NCI-H1105 (cell line): Measurements from ENCODE around the gene ADCY1.

ENCODE experiments used
- DNase-seq: peaks from one replicate; lab custom pipeline; 2025; lab: John Stamatoyannopoulos, UW

Gene ADCY1

GRCh38 chr7:45594745-45595535 is 20.8 kb downstream of the ADCY1 start:
- no peak for DNase-seq

GRCh38 chr7:45595809-45596664 is 21.9 kb downstream of the ADCY1 start:
- DNase-seq: no peak

DNA sequence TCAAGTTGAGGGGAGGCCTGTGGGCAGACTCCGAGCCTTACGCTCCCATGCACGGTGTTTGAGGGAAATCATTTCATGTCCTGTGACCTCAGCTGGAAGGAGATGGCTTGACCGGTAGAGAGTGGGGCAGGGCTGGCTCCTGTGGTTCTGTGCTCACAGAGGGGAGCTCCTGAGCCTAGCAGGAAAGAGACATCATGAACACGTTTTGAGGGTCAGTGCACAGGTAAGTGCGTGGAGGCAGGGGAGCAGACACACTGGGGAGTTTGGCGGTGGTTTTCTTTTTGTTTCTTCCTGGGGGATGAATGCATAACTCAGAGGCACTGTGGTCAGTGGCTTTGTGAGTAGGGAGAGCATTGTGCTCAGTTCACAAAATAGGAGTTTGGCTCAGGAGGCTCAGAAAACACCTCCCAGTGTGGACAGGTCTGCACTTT is 22.5 kb downstream of the ADCY1 start:
- no peak for DNase-seq

DNA sequence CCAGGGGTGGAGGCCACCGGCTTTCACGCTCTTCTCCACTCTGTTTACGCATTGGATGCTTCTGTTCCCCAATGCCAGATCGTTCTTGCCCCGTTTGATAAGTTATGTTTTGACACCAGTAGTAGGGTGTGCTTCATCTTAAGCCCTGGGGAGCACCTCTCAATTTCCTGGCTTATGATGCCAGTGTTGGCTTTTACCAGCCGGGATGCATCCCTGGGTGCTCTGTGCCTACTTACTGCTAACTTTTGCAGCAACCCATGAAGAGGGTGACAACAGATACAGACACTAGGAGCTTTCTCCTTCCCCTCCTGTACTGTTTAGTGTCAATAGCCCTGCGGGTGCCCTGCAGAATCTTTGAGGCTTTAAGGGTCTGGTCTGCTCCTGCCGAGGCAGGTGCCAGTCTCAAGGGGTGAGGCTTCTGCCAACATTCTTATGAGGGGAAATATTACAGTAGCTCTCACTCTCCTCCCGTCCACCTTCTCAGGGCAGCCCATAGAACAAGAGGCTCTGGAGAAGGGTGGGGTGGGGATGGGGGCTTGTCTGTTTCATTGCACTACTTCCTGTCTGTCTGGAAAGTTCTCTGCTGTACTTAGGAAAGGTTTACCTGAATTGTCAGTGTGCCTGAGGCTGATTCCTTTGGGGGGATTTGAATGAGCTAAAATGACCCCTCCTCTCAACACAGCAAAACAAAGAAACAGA is 23.3 kb downstream of the ADCY1 start:
- DNase-seq: no peak

GRCh38 chr7:45598886-45599520 is 24.8 kb downstream of the ADCY1 start:
- DNase-seq: no peak

- DNase-seq: no peak
These were observed 25.9 kb downstream of the ADCY1 start for GRCh38 chr7:45599851-45600706.

DNA sequence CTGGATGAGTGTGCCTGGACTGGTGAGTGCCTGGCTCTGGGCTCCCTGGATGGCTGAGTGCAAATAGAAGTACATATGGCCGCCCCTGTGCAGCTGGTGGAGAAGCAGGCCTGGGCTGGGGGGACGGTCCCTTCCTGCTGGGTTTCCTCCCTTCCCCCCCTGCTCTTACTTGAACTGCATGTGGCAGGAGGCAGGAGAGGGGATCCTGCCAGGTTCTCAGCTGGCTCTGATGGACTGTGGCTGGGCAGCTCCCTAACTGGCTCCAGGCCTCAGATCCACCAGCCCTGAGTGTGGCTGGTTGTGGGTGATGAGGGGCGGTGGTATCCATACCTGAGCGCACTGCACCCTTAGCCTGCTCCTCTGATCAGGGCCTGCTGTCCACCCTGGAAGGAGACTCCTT is 26.9 kb downstream of the ADCY1 start:
- no peak for DNase-seq

DNA sequence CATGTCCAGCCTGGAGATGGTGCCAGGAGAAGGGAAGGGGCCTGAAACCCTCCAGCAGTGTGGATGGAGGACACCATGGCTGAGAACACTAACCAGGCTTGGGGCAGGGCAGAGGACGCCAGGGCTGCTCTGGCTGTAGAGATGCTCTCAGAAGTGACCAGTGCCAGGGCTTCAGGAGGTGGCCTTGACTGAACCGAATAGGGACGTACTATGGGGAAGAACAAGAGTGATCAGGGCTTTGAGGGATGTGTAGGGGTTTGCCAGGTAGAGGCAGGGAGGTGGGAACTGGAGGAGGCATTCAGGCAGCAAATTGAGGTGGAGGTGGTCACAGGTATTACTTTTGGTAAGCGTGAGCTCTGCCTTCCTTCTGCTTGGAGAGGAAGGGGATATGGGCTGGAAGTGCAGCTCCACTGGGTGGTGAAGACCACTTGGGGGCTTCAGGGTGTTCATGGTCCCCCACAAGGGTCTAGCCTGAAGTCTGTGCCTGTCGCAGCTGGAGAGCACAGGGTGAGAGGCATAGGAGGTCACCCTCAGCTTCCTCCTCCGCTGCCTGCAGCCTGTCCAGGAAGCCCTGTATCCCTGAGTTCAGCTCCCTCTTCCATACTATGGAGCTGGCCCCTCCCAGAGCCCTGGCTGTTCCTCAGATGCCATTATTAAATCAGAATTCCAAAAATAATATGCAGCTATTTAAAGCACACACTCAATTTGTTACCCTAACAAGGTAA is 27.8 kb downstream of the ADCY1 start:
- no peak for DNase-seq

GRCh38 chr7:45606050-45606449 is 31.9 kb downstream of the ADCY1 start:
- DNase-seq: no peak

DNA sequence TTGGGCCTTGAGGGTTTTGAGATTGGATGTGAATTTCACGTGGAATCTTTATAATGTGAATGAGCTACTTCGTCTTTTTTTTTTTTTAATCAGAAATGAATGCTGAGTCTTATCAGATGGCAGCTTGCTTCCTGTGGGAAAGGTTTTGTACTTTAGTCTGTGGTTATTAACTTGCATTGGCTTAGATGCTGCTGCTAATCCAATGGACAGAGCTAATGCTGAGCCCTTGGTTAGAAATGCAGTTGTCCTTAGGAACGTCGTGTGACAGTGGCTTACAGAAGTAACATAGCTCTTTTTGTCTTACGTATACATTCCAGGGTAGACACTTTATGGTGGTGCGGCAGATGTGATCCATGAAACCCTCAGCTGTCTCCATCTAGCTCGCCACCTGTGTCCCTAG is 32.8 kb downstream of the ADCY1 start:
- DNase-seq: no peak

DNA sequence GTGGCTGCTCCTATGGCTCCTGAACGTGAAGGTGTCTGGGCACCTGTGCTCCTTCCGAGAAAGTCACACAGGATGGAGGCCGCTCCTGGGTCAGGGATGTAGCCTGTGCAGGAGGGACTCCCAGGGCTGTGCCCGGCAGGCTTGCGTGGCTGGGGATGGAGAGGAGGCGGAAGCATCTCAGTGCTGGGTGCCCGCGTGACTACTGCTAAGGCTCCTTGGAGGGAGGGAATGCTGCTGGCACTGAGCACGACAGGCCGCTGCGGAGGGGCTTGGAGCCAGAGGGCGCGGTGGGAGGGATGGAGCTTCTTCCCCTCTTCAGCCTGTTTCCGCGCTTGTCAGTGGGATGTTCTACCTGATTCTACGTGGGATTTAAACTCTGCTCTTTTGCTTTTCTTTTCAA is 35.0 kb downstream of the ADCY1 start:
- DNase-seq: no peak

DNA sequence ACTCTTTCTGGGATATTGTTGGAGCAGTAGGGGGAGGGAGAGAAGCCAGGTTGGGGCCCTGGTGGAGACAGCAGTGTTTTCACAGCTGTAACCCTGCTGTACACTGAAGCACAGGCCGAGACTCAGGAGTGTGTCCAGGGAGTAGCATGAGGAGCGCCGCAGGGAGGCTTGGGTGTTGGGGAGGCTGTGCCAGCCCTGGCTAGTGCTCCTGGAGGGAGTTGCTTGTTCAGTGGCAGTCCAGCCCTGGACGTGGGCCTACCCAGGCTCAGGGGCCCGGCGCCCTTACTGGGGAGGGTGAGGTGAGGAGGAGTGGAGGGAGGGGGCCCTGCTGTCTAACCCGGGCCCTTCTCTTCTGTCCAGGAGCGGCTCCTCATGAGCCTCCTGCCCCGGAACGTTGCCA is 35.9 kb downstream of the ADCY1 start:
- DNase-seq: no peak

DNA sequence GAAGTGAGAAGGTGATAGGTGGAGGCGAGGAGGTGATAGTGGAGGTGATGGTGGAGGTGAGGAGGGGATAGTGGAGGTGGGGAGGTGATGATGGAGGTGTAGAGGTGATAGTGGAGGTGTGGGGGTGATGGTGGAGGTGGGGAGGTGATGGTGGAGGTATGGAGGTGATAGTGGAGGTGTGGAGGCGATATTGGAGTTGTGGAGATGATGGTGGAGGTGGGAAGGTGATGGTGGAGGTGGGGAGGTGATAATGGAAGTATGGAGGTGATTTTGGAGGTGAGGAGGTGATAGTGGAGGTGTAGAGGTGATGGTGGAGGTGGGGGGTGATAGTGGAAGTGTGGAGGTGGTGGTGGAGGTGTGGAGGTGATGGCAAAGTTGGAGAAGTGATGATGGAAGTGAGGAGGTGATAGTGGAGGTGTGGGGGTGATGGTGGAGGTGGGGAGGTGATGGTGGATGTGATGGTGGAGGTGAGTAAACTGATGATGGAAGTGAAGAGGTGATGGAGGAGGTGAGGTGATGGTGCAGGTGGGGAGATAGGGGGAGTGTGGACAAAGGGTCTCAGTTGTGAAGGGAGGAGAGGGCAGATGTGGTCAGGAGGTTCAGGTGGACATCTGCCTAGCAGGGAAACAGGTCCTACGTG is 36.6 kb downstream of the ADCY1 start:
- no peak for DNase-seq

DNA sequence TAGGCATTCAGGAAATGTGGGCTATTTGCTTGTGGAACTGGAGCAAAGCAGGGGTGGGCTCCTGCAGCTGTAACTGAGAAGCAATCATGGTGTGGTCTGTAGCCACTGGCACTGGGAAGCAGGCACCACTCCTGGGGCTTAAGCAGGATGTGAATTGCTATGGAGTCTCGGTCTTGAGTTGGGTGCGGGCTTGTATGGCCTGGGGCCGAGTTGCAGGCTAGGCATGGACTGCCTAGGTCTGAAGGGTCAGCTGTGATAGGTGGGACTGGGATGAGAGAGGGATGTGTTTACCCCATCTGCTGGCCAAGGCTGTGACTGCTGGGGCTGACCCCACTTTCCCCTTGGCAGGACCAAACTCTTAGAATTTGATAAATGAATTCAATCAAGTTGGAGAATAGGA is 43.0 kb downstream of the ADCY1 start:
- DNase-seq: no peak

DNA sequence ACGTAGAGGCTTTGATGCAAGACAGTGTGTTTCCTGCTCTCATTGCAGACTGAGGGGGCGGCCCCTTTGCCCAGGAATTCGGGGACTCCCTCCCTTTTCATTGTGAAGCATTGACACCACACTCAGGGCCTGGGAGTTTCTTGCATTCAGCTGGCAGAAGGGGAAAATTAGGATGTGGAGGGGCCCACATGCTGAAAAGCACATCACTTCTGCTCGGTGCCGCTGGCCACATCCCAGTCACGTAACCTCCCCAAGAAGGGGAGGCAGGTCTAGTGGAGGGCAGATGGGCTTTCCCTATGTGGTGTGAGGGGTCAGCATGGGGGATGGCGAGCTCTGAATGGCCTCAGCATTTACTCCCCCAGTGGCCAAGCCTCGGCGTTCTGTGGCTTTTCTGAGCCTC is 47.9 kb downstream of the ADCY1 start:
- DNase-seq: no peak

GRCh38 chr7:45623157-45623556 is 49.0 kb downstream of the ADCY1 start:
- no peak for DNase-seq

GRCh38 chr7:45623740-45624391 is 49.7 kb downstream of the ADCY1 start:
- DNase-seq: no peak

GRCh38 chr7:45624392-45624760 is 50.2 kb downstream of the ADCY1 start:
- DNase-seq: no peak

- no peak for DNase-seq
These were observed 50.9 kb downstream of the ADCY1 start for GRCh38 chr7:45625067-45625466.
